ENCODE measurements around the gene RIC1.

- no peak for TF ChIP-seq ZNF274 (IDR thresholded peaks at IDR 0.05; ENCODE audit: low read depth, low read length)
- no peak for TF ChIP-seq CTCF (IDR thresholded peaks at IDR 0.05 in 2 of 3, conservative IDR thresholded peaks at IDR 0.05 in 1 of 3; ENCODE audit: borderline replicate concordance in 1 of 3, insufficient read depth in 1 of 3, low read depth in 2 of 3, low read length in 2 of 3)
- no peak for TF ChIP-seq POLR2AphosphoS5 (IDR thresholded peaks at IDR 0.05; ENCODE audit: low read depth, low read length)
- TF ChIP-seq RAD21 (IDR thresholded peaks at IDR 0.05; ENCODE audit: low read depth) = no peak
- TF ChIP-seq POLR2A (IDR thresholded peaks at IDR 0.05; ENCODE audit: borderline replicate concordance, extremely low read depth, insufficient read depth, insufficient read length) = no peak
- no peak for TF ChIP-seq SP1 (IDR thresholded peaks at IDR 0.05; ENCODE audit: low read depth)
- TF ChIP-seq ZBTB33 (IDR thresholded peaks at IDR 0.05; ENCODE audit: extremely low read depth, insufficient replicate concordance, low read length) = no peak
- no peak for TF ChIP-seq FOSL1 (IDR thresholded peaks at IDR 0.05; ENCODE audit: low read depth)
- no peak for TF ChIP-seq REST (IDR thresholded peaks at IDR 0.05; ENCODE audit: low read depth)
- no peak for TF ChIP-seq EZH2 (IDR thresholded peaks at IDR 0.05)
- no peak for TF ChIP-seq ZFX (IDR thresholded peaks at IDR 0.05)
- TF ChIP-seq EGR1 (IDR thresholded peaks at IDR 0.05; ENCODE audit: low read depth) = no peak
Observed at GRCh38 chr9:5749306-5749705, 120.4 kb downstream of the RIC1 start.

Measured in HCT116 (cell line).